SW 1271 (cell line): Measurements from ENCODE around the gene MTRF1.

Experiments used
- DNase-seq, 2 experiments: peaks; one replicate each; lab custom pipeline; 2025; lab: John Stamatoyannopoulos, UW

The MTRF1 gene

DNA sequence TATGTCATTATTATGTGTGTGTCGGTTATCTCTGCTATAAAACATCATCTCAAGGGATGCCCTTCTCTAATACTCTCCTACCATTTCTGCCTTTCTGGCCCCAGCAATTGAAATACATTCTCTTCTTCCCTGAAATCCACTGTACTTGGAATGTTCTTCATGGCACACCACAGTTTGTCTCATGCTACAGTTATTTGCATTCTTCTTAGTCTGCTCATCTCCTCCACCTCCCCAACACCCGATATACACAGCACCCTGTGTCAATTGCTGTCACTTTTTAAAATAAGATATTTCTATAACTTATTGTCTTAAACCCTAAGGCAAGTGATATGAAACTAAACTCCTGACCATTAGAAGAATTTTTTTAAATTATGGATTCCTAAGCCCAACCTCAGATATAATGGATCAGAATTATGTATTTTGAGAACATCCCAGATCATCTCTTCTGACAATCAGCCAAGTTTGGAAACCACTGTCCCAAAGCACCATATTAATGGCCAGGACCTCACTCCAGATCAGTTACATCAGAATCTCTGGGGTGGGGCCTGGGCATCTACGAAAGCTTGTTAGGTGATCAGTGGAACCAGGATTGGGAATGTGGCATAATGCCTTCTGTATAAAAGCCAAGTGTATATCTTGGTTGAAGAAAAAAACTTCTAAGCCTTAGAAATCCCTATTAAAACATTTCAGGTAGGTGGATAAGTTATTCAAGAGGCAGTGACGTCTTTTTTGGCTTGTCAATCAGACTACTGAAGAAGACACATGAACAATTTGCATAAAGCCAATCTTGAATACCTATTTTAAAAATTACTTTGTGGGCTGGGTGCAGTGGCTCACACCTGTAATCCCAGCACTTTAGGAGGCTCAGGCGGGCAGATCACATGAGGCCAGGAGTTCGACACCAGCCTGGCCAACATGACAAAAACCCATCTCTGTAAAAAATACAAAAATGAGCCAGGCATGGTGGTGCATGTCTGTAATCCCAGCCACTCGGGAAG lies 39.0 kb downstream of the MTRF1 start:
- peak; percentile 21 to 26 for DNase-seq

GRCh38 chr13:41222259-41222852 lies 41.0 kb downstream of the MTRF1 start:
- peak; percentile 1 to 55 for DNase-seq

DNA sequence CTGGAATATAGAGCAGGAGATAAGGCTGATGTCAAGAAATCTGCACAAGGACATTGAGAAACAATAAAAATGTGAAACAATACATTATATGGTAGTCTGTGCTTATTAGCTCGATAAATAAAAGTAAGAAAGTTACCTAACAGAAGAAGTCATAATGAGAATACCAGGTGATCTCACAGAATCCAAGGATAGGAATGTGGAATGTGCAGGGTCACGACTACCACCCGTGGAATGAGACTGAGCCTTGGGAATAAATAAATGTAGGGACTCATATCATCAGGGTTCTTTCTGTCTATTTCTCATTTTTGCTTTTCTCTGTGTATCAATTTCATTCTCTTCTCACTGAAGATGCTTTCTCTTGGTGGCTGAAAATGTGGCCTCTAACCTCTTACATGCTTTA lies 43.0 kb downstream of the MTRF1 start:
- no peak for DNase-seq

- no peak for DNase-seq
Measured at GRCh38 chr13:41216160-41216559, 47.2 kb downstream of the MTRF1 start.

GRCh38 chr13:41213919-41214318 lies 49.5 kb downstream of the MTRF1 start:
- no peak for DNase-seq

GRCh38 chr13:41213316-41213715 lies 50.1 kb downstream of the MTRF1 start:
- DNase-seq: no peak

GRCh38 chr13:41212881-41213280 lies 50.5 kb downstream of the MTRF1 start:
- no peak for DNase-seq

DNA sequence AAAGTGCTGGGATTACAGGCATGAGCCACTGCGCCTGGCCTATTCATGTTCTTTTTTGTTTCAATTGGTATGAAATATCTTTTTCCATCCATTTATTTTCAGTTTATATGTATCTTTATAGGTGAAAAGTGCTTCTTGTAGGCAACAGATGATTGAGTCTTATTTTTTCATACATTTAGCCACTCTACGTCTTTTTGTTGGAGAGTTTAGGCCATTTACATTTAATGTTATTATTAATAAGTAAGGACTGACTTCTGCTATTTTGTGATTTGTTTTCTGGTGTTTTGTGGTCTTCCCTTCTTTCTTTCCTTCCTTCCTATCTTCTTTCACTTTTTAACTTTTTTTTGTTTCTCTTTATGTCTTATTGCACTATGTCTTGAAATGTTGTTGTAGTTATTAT lies 52.3 kb downstream of the MTRF1 start:
- no peak for DNase-seq

- DNase-seq: no peak
Measured at GRCh38 chr13:41206467-41206866, 56.9 kb downstream of the MTRF1 start.

DNA sequence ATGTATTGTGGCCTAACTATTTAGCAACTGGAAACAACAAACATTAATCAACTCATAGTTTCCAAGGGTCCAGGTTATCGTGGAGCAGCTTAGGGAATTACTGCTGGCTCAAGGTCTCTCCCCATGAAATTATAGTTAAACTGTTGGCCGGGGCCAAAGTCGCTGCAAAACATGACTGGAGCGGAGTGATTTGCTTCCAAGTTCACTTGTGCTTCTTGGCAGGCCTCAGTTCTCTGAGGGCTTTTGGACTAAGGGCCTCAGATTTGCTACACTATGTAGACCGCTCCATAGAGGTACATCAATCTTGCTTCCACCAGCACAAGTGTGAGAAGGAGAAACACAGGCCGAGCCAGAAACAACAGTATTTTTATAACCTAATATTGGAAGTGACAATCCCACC lies 59.6 kb downstream of the MTRF1 start:
- no peak for DNase-seq

GRCh38 chr13:41200126-41200525 lies 63.2 kb downstream of the MTRF1 start:
- DNase-seq: no peak

DNA sequence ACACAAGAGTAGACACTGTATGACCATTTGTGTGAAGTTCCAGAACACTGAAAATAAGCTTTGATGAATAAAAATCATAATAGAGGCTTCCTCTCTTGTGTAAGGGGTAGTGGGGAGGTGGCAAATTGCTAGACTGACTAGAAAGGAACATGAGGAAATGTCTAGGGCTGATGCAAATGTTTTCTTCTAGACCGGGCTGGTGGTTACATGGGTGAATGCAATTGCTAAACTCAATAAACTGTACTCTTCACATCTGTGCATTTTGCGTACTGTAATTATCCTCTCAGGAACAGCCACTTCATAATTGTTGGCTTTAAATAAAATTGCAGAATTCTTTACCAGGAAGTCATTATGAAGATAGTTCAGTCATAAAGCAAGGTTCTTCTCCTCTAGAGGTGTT lies 63.9 kb downstream of the MTRF1 start:
- DNase-seq: no peak

DNA sequence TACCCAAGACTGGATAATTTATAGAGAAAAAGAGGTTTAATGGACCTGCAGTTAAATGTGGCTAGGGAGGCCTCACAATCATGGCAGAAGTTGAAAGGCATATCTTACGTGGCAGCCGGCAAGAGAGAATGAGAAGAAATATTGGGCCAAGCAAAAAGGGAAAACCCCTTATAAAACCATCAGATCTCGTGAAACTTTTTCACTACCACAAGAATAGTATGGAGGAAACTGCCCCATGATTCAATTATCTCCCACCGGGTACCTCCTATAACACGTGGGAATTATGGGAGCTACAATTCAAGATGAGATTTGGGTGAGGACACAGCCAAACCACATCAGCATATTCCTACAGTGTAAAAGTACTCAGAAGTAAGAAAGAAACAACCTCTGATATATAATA lies 64.3 kb downstream of the MTRF1 start:
- DNase-seq: no peak

- DNase-seq: no peak
Measured at GRCh38 chr13:41196620-41197019, 66.8 kb downstream of the MTRF1 start.

- DNase-seq: no peak
Measured at GRCh38 chr13:41196011-41196410, 67.4 kb downstream of the MTRF1 start.

- DNase-seq: peak; percentile 88 to 89
Measured at GRCh38 chr13:41193919-41194824, 69.2 kb downstream of the MTRF1 start, which contains the start of gene KBTBD7. Gene KBTBD7, minus strand, starts transcription at chr13:41194569. Its CDS starts 312 bp downstream, at chr13:41194257.

GRCh38 chr13:41193469-41193868 lies 69.9 kb downstream of the MTRF1 start:
- DNase-seq: no peak

GRCh38 chr13:41188584-41188983 lies 74.8 kb downstream of the MTRF1 start:
- no peak for DNase-seq

DNA sequence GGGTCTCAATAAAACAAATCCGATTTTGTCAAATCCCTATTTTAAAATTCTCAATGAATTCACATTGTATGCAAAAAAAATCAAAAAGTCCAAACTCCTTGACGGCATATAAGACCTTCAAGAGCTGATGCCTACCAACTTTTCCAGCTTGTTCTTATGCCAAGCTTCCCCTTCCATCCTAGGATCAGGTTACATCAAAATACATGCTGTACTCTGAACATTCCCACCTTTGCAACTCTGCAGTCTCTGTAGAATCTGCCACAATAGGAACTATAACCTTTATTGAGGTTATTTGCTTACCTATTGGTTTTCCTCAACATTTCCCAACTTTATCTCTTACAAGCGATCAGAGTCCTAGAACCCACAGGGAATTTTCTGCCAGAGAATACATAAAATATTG lies 76.9 kb downstream of the MTRF1 start:
- DNase-seq: no peak

- no peak for DNase-seq
Measured at GRCh38 chr13:41182231-41182630, 81.1 kb downstream of the MTRF1 start.

DNA sequence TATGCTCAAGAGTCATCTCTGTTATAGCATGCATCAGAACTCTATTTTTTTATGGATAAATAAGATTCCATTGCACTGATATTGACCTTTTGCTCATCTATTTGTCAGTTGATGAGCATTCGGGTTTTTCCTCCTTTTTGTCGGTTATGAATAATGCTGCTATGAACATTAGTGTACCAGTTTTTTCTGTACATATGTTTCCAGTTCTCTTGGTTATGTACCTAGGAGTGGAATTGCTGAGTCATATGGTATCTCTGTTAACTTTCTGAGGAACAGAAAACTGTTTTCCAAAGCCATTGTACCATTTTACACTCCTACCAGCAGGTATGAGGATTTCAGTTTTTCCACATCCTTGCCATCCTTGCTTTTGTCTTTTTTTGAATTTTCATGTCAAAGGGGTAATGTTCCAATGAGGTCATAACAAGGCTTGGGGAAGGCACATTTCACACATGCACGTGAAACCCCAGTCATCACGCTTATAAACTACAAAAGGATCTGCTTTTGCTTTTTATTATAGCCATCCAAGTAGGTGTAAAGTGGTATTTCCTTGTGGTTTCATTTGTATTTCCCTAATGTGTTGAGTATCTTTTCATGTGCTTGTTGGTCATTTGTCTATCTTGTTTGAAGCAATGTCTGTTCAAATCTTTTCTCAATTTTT lies 83.7 kb downstream of the MTRF1 start:
- no peak for DNase-seq

- DNase-seq: no peak
Measured at GRCh38 chr13:41178040-41178439, 85.3 kb downstream of the MTRF1 start.
